HG03442 (cell line): ENCODE results near the gene CCDC9B.

Experiments used
- ATAC-seq: cut with Tn5 transposase; IDR thresholded peaks from one replicate; pipeline ENCODE4 v1.9.1; 2021; ENCODE audit warnings: mild to moderate bottlenecking, moderate library complexity; ENCODE audit not compliant: unreplicated experiment

Gene CCDC9B

DNA sequence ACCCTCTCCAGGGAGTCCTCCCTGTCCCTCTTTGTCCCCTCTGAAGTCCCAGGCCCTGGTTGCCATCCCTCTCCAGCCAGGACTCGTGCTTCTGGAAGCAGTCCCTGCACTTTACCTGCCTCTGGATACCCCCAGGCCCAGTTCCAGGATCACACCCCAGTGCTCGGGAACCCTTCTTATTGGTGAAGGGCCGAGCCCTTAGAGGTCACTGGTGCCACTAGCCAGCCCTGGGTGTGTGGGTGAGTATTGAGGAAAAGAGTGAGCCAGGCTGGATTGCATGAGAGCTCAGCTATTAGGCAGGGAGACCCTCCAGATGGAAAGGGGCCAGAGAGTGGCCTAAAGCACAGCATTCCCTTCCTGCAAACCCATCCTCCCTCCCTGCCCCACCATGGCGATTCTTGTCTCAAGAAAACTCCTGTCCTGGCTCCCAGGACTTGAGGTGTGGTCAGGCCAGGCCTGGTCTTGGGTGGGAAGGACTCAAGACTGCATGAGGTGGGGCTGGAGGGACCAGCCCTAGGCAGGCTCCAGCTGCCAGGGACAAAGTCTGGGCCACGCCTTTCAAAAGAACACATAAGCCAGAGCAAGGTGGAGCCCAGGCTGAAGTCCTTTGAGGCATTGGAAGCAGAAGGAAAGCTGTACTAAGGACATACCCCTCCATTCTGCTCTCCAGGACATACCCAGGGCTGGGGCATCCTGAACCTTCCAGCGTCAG is 5.3 kb upstream of the CCDC9B start:
- no peak for ATAC-seq

DNA sequence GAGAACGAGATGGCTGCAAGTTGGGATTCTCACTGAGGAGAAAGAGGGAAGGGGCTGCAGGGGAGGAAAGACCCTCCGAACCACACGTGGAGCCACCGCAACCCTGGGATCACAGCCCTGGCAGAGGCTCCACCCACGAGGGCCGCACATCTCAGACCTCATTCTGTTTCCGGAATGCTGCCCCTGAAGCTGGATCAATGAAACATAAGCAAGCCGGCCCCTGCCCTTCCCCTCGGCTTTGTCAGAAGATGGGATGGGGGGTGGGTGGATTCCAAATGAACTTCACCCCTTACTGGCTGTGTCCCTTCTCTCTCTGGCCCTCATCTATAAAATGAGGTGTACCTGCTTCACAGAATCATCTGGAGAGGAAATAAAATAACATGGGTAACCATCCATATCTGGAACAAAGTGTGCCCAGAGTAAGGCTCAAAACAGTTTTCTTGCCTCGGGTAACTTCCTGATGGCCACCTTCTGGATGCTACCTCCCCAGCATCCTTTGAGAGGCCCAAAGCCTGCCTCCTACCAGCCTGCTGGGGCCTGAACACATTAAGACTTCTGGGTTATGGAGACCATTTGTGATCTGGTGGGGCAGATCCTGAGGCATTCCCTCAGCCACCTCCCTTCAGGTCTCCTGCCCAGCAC is 4.6 kb upstream of the CCDC9B start:
- ATAC-seq = no peak

DNA sequence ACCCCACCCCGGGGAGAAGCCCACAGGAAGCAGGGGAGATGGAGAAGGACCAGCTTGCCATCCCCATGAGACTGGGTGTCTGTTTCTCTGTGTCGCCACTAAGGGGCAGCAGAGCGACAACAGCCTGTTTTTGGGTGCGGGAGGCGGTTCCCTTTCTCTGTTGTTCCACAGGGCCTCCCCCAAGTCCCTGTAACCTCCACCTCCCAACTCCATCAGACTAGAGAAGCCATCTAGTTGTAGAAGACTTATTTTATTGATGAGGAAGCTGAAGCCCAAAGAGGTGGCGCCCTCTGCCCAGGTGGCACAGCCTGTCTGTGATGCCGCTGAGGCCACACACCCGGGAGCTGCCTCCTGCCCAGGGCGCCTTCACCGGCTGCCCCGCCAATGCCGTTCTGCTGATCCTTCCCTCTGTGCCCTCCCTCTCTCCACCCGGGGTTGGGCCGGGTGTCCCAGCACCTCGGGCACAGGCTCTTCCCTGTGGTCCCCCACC is 3.9 kb upstream of the CCDC9B start:
- ATAC-seq = no peak

DNA sequence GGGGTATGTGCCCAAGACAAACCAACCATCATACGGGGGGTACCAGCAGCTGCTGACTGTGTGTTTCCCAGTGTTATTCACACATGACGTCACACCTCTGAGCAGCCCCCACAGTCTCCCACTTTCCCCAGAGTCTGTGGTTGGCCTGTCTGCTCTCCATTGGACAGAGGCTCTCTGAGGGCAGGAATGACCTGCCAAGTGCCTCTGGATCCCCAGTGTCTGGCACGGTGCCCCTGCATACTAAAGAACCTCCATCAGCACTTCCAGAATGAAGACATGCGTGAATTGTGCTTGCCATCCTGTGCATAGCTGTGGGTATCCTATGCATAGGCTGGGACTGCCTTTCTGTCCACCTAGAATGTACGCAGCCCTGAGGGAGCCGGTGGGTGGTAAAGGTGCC is 3.5 kb upstream of the CCDC9B start:
- ATAC-seq = no peak

DNA sequence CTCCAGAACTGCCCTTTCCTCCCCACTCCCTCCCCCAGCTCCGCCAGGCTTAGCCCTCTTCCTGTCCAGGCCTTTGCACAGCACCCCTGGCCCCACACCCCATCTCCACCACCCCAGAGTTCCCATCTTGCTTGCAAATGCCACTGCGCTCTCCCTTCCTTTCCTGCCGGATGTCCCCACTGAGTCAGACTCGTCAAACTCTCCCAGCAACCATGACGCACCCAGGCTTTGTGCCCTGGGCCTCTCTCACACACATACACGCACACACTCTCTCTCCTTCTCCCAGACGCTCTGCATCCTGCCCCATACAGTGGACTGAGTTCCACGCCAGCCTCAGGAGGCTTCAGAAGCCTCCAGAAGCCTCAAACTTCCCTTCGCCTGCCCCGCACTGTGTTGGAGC is 2.8 kb upstream of the CCDC9B start:
- ATAC-seq = no peak

DNA sequence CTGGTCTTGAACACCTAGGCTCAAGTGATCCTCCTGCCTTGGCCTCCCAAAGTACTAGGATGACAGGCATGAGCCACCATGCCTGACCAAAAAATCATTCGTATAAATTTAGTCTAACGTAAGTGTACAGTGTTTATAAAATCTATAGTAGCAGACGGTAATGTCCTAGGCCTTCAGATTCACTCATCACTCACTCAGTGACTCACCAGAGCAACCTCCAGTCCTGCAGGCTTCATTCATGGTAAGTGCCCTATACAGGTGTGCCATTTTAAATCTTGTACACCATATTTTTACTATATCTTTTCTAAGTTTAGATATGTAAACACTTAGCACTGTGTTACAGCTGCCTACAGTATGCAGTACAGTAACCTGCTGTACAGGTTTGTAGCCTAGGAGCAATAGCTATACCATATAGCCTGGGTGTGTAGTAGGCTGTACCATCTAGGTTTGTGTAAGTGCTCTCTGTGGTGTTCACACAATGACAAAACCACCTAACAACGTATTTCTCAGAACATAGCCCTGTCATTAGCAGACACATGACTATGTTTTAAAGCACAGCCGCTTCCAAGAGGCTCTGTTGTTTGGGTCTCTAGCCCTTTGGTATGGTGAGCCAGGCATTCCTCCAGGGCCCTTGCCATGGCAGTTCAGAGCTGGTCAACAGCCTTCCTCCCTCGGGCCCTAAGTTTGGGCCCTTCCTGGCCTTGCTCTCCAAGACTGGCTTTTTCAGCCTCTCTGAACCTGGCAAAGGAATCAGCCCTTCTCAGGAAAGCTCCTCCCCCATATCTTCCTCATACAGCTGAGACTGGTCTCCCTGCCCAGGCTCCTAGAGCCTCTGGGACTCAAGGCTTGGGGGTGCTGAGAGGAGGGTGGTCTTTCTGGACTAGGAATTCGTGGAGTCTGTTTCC is 1.9 kb upstream of the CCDC9B start:
- no peak for ATAC-seq

DNA sequence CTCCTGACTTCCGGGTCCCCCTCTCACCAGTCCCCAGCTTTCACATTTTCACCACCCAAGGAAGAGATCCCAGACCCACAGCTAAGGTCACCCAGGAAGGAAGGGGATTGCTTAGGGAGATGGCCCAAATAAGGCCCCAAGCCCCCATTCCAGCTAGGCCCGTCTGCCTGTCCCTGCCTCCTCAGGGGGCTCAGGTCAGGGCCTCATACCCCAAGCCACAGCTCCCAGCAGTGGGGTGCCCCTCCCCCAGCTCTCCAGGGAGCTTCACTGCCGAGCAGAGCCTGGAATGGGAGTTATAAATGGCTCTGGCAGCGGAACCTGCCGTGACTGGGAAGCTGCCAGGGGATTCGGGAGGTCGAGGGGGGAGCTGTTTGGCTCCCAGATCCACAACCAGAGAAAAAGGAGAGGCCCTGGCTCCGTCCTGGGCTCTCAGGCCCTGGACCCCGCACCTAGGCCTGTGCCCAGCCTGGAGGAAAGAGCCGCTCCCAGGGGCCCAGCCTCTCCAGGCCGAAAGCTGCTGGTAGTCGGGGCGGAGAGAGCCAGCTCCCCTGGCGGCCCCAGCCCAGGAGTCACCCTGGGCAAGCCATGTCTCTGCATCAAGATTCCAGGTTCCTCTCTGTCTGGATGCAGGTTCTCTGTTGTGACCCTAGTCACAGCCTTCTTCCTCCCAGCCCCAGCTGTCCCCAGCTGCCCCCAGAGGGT is 550 bp downstream of the CCDC9B start:
- no peak for ATAC-seq

DNA sequence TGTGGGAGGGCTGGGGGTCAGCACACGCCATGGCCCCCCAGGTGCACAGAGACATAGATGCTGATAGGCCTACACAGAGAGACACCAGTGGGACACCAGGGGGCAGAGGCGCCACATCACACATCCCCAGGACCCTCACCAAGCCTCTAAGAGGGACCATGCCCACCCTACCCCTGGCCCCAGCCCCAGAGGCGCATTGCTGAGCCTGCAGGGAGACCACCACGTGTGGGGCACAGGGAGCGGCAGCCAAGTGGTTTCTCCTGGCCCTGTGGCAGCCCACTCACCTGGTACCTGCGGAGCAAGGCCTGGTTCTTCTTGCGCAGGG is 1.2 kb downstream of the CCDC9B start:
- ATAC-seq = no peak

DNA sequence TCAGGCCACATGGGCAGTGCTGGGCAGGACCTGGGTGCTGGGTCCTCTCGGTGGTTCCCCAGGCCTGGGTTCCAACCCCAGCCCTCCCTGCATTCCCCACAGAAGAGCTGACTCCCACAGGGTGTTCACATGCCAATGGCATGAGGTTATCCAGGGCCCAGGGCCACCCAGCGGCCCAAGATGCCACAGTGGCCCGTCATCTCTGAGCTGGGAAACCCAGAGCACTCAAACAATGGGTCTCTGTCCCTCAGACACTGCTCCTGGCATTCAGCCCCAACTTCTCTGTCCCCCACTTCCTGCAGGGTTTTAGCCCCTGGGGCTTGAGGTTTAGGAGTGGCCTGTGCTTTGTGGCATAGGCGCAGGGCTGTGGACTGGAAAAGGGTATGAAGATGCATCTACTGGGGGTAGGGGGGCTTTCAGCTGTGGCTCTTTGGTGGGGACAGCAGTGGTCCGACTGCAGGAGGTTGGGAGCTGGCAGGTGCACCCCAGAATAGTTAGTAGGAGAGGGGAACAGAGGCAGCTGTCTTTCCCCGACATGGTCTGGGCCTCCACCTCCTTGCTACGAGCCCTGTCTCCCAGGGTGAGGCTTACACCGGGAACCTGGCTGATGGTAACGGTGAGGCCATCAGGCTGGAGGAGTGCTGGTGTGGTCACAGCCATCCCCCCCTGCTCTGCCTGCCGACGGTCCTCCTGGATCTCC is 1.7 kb downstream of the CCDC9B start:
- no peak for ATAC-seq

DNA sequence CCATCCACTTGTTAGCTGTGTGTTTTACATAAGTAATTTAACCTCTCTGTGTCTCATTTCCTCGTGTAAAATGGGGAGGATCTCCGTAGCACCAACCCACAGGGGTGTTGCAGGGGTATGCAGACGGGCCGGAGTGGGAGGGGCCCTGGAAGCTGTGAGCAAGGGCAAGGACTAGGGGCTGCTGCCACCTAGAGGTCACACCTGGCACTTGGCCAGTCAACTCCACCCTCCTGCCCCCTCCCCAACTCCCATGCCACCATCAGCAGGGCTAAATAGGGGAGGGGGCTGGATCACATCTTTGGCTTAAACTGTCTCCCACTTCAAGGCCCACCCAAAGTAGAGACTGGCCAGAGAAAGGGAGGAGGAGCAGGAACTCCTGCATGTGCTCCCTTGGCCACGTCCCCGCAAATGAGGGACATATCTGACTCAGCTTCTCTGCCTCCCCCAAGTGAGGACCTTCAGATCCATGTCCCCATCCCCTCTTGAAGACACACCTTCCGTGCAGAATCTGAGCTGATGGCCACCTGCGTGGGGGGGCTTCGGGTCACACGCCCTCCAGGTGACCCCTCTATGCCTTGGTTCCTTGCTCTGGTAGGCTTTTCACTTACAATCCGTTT is 2.6 kb downstream of the CCDC9B start:
- no peak for ATAC-seq

DNA sequence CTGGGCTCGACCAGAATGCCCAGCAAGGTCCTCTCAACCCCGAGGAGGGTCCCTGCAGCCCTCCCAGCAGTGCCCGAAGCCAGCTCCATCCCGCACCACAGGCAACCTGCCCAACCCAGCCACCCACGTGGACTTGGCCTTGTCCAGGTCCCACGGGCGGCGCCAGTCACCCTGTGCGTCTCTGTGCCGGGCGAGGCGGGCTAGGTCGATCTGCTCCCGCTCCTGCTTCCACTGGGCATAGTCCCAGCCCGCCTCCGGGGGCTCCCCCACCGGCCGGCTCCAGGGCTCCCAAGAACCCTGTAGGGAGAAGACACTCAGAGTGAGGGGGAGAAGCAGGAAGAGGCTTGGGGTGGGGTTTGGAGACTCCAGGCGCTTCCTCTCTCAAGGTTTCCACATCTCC is 3.1 kb downstream of the CCDC9B start:
- no peak for ATAC-seq

DNA sequence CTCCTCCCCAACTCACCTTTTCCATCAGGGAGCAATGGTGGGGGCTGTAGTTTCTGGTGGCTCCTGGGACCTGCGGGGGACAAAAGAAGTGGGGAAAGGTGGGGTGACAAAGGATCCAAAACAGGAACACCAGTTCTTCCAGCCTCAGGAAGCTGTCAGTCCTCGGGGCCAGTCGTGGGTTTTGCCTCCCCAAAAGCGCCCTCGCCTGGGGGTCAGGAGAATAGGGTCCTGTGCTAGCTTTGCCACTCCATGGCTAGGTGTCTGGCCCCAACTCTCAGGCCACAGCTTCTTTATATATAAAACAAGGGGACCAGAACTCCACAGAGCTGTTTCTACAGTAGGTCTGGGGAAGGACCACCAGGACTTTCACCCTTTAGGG is 4.0 kb downstream of the CCDC9B start:
- no peak for ATAC-seq

DNA sequence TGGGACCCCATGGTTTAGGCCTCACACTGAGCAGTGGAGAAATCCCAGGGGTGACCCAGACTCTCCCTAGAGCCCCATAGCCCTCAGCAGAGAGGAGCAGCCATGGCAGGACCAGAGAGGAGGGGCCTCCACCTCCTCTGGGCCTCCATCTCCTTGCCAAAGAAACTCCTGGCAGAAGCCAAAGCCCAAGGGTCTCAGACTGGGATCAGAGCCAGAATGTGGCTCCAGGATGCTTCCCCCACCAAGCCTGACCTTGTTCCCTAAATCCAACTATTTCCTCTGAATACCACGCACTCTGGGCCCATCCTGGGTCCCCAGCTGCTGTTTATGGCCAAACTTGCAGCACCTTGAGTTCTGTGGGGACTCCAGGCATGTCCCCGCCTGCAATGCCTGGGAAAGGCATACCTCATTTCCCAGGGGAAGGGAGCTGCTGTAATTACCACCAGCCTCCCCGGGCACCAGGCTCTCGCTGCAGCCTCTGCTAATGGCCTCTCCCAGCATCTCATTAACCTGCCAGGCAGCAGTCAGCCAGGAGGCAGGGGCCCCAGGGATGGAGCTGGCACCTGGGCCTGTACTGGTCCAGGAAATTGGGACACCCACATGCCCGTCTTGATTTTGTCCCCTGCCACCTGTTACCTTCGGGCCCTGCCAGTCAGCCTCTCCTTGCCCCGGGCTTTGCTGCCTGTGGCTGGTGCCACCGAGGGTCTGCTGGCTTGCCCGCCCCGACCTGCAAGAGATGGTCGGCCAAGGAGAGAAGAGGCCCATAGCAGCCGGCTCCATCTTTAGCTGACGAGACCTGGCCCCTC is 4.6 kb downstream of the CCDC9B start:
- no peak for ATAC-seq

DNA sequence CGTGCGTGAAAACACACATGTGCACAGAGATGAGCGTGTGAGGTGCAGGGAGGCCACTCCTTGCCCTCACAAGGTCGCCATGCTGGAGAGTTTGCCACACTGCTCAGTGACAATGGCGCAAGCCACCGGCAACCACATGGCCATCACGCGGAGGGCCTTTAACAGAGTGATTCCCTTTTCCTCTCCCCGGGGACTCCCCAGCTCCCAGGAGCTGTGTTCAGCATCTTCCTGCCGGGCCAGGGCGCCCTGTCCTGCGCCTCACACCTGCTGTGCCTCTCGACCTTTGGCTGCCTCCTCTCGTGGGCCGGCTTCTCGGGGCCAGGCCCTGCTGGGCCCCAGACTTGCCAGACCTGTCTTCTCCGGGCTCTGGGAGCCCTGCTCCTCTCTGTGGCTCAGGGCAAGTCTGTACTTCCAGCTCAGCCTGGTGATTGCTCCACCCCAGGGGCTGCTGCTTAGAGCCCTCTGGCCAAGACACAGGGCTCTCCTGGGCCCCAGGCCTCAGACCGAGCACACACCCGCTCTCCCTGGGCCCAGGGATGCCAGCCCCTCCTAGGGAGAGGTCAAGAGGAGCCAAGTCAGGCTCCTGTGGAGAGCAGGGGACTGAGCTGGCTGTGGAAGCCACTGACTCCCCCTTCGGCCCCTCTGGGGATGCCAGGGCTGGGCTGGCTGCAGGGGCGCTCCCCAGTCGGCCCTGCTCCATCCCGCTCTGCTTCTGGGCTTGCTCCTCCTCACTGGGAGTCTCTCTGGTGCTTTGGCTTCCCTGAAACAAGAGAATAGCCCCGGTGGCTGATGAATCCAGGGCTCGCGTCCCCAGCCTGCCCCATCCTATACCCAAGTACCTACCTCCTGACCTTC is 5.6 kb downstream of the CCDC9B start:
- no peak for ATAC-seq

DNA sequence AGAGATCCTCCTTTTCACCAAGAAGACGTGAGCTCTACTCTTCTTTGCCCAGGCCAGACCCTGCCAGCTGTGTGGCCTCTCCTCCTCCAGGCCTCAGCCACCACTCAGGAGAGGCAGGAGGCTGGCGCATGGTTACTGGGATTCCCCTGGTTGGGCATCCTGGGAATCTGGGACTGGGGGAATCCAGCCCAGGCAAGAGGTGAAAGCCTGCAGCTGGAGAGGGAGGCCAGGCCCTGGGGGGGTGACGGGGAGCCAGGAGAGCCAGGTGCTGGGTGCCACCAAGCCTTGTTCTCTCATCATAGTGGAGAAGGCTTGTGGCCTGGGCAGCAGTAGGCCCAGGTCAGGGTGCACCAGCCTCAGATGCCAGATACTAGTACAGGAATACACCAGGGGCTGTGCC is 6.2 kb downstream of the CCDC9B start:
- no peak for ATAC-seq

DNA sequence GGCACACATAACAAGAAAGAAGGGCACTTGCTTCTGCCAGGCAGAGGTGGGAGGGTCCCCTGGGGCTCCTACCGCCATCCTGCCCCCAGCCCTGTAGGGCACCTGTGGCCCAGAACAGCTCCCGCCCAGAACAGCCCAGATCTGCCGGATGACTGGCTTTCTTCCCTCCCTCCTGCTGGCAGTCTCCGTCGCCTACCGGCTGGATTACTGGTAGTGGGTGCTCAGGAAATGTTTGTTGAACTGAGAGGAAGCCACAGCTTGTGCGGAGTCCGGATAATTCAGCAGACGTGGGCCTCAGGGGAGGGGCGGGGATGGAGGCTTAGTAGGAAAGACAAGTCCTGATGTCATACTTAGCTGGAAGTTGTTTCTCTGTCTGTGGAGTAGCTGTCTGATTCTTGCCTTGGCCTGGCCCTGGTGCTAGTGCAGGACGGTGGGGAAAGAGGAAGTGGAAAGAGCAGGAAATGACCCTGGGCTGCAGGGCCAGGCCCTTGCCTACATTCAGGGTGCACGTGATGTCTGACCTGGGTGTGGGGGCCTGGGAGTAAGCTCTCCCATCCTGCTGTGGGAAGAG is 6.7 kb downstream of the CCDC9B start:
- ATAC-seq = no peak

DNA sequence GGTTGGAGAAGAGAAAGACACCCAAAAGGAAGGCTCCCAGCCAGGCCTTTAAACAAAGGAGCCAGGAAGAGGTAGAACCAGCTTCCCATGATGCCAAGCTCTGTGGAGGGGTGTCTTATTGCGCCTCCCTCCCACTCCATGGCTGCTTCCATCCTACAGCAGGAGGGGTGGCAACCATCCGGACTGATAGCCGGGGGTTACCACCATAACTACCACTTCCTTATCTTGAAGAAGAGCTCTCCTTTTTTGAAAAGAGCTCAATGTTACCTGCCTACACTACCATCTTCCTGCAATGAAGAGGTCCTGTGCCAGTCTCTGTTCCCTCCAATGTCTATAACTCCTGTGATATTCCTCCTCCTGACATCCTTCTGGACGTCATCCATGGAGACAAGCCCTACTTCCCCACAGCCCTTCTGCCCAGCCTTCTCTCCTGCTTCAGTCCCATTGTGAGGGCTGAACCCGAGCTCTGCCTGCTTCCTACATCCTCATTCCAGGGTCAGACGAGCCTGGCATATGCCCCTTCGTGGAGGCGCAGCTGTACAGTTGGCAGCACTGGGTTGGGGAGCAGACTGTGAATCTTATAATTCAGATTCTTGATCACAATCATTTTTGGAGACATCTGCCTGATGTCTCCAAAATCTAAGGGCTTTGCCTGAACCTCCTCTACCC is 8.5 kb downstream of the CCDC9B start:
- no peak for ATAC-seq

DNA sequence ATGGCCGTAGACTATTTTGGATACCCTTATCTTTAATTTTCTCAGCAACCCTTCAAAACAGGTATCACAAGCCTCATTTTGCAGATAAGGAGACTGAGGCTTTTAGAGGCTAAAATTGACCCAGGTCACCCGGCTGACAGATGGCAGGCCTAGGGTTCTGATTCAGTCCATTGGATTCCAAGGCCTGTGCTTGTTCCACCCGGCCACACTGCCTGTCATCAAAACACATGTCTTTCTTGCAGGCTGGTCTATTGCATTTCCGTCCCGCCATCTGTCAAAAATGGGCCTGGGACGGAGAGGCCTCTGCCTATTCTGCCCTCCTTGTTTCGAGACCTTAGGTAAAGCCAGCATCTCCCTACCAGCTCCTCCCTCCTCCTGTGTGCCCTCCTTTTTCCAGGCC is 9.1 kb downstream of the CCDC9B start:
- no peak for ATAC-seq
